GM12873 (cell line): ENCODE data around the gene CCNI2.

Experiments used
- CTCF ChIP-seq: IDR thresholded peaks from 2 replicates; pipeline ENCODE4 v1.5.1; 2012; ENCODE audit warnings: low read depth, mild to moderate bottlenecking, moderate library complexity, low read length, control low read depth; ENCODE audit not compliant: insufficient read depth; ENCODE audit errors: missing control alignments

The CCNI2 gene

GRCh38 chr5:132770476-132771159 is 23.4 kb downstream of the CCNI2 start:
- no peak for TF ChIP-seq CTCF

GRCh38 chr5:132771503-132771998 is 24.3 kb downstream of the CCNI2 start:
- TF ChIP-seq CTCF: no peak

GRCh38 chr5:132772291-132773070 is 25.3 kb downstream of the CCNI2 start:
- no peak for TF ChIP-seq CTCF

GRCh38 chr5:132773114-132773513 is 25.9 kb downstream of the CCNI2 start:
- TF ChIP-seq CTCF: no peak

- TF ChIP-seq CTCF: no peak
These were observed 26.6 kb downstream of the CCNI2 start for GRCh38 chr5:132773601-132774355.

GRCh38 chr5:132774406-132774805 is 27.2 kb downstream of the CCNI2 start:
- no peak for TF ChIP-seq CTCF

GRCh38 chr5:132774896-132775295 is 27.7 kb downstream of the CCNI2 start:
- no peak for TF ChIP-seq CTCF
